ENCODE data around the gene ASB8. TPM values are rescaled to one million over a fixed set of nuclear protein-coding genes. Genes with fewer than 3 reads are reported as not detected.
A peak's percentile ranks its signal among the peaks of the same experiment; 100 is the strongest.
"Not testable (repeated sequence)": the region's sequence is repeated elsewhere in the genome, so short reads cannot be mapped to it uniquely, and the experiment has no call there.

ASB8 gene
- polyA plus RNA-seq, 1 donor from 2014 or later: 59.9 TPM

DNA sequence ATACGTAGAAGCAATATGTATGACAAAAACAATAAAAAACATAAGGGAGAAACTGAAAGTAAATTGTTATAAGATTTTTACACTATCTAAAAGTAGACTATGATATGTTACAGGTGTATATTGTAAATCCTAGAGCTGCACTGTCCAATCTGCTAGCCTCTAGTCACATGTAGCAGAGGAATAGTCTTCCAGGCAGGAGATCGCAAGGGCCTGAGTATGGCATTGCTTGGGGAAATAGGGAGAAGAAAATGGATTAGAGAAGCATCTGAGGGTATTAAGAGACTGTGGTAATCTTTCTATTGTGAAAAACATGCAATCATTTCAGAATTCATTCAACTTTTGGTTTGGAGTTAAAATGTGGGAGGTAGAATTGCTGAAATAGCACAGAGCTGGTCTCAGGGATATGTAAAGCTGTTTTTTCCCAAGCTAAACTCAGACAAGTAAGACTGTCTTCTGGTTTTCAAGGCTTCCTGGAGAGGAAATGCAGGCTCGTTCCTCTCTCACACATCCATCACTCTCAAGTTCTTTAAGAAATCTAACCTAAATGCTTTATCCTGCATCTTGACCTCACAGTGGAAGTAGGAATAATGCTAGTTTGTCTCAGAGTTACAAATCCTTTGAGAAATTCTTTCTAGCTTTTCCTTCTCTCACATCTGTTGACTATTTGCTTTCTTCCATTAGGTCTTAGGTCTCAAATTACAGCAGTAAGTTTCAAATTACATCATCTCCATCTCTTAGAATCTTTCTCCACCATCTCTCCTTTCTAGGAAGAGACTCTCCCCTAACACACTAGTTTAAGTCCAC is 18.5 kb upstream of the ASB8 start:
- Mint-ChIP-seq H3K27ac (no peak overlapping the region), H3K4me1 (peaks cover 0 to 2% (median 0%) of the 10 kb centered on the region in 3 donors), H3K36me3 (peaks cover 1% of the 10 kb centered on the region), H3K27me3 (peaks cover 11% of the 10 kb centered on the region), H3K4me3 (no peak overlapping the region), H3K9me3 (no peaks in the 10 kb centered on the region)

DNA sequence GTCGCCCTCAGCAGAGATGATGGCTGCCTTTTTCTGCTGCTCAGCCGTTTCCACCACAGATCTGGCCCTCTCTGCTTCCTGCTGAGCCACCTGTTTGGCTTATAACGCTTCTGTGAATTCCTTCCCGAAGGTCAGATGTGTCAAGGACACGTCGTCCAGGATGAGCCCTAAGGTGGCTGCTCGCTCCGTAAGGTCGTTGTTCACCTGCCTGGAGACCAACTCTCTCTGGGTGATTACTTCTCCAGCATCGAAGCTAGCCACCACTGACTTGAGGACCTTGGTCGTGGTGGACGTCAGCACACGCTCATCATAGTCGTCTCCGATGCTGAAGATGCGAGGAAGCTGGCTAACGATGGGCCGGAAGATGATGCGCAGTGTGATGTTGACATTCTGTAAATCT is 11.7 kb upstream of the ASB8 start:
- Mint-ChIP-seq H3K4me1 (peaks cover 0 to 6% (median 0%) of the 10 kb centered on the region in 3 donors), H3K36me3 (no peaks in the 10 kb centered on the region), H3K9me3 (no peaks in the 10 kb centered on the region), H3K27me3 (peaks cover 8% of the 10 kb centered on the region), H3K4me3 (no peak overlapping the region), H3K27ac (peak overlapping the region in 1 of 3 donors; percentile 19)

DNA sequence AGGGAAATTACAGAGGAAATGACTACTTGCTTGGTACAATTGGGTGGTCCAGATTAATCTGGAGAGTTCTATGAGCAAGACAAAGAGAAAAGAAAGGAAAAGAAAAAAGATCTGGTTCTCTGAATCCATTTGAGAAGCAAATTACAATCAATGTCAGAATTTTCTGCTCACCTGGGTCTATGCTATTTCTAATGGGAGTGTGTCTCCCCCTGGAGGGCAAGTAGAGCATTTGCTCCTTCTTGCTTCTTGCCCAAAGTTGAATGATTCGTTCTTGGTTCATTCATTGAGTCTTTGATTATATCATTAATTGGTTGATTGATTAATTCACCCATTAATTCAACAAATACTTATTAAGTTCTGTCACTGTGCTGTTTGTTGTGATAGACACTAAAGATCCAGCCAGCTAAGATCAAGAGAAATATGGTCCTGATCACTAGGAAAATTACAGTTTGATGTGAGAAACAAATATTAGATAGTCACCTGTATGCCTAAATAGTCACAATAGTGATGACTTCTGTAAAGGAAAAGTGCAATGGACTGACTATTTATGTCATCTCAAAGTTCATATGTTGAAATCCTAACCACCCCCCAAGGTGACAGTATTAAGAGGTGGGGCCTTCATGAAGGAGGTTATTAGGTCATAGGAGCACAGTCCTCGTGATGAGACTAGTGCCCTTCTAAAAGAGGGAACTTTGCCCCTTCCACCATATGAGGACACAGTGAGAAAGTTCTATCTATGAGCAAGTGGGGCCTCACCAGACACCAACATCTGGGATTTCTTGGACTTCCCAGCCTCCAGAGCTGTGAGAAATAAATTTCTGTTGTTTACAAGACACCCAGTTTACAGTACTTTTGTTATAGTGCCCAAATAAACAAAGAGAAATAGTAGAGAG is 8.0 kb upstream of the ASB8 start:
- Mint-ChIP-seq H3K36me3 (no peaks in the 10 kb centered on the region), H3K4me3 (no peak overlapping the region), H3K4me1 (peaks cover 0 to 4% (median 0%) of the 10 kb centered on the region in 3 donors), H3K9me3 (no peaks in the 10 kb centered on the region), H3K27me3 (peaks cover 8% of the 10 kb centered on the region), H3K27ac (no peak overlapping the region)

DNA sequence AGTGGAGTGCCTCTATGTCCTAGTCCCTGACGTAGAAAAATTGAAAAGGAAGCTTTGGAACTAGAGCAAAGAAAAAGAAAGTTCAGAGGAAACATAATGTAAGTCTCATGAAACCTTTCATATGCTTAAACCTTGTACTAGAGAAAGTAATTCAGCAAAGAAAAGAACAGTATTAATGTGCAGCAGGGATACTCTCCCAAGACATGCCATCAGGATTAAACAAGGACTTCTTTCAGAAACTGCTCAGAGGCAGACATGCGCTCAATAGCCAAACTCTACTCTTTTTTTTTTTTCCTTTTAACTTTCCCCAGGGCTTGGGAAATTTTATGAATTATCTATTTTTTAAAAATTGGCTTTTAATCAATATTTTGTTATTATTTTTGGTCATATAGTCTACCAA is 7.1 kb upstream of the ASB8 start:
- H3K9me3 Mint-ChIP-seq: no peaks in the 10 kb centered on the region
- H3K4me1 Mint-ChIP-seq: peaks cover 0 to 4% (median 0%) of the 10 kb centered on the region in 3 donors
- H3K27ac Mint-ChIP-seq: no peak overlapping the region
- peaks cover 8% of the 10 kb centered on the region for H3K27me3 Mint-ChIP-seq
- H3K4me3 Mint-ChIP-seq: no peak overlapping the region
- no peaks in the 10 kb centered on the region for H3K36me3 Mint-ChIP-seq

DNA sequence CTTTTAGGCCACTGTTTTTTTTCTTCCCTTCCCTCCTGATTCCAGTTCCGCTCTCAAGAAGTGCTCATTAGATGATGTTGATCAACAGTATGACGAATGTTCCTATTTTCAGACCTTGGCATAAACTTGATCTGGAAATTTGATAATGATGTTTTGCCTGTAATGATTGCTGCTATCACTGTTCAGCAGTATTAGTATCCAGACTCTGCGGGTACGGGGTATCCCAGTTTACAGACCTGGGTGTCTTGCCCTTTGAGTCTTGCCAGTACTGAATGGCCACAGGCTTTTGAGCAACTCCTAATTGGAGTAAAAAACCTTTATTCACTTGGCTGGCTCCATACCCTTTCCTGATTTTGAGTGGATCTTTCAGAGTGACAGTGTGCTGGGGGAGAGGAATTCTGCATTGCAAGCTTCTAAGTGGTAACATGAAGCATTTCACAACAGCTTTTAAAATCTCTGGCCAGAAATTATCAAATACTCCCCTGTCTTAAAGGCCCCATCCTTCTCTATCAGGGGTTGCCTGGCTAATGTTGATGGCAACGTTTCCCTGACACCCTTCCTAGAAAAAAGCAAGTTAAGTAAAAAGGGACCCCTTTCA is 5.9 kb upstream of the ASB8 start:
- peaks cover 8% of the 10 kb centered on the region for H3K27me3 Mint-ChIP-seq
- H3K4me1 Mint-ChIP-seq: peaks cover 4 to 6% (median 4%) of the 10 kb centered on the region in 3 donors
- no peaks in the 10 kb centered on the region for H3K9me3 Mint-ChIP-seq
- H3K4me3 Mint-ChIP-seq: no peak overlapping the region
- H3K36me3 Mint-ChIP-seq: no peaks in the 10 kb centered on the region
- H3K27ac Mint-ChIP-seq: peak overlapping the region in 1 of 3 donors; percentile 5

DNA sequence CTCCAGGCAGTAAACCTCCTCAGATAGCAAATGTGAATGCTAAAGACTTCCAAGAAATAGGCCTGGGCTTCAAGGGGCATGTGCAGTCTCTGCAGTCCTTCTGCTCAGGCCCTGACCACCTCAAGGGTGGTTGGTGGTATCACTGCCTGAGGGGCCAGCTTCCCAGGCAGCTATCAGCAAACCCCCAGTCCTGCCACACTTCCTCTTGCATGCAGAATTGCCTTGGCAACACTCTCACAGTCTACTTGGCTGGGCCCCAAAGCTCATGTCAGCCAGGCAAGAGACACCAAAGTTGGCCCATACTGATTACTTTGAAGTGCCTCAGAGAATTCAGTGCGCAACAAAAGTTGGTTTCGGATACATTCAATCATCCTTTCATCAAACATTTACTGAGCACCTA is 3.5 kb upstream of the ASB8 start:
- H3K27me3 Mint-ChIP-seq: peaks cover 4% of the 10 kb centered on the region
- peaks cover 1% of the 10 kb centered on the region for H3K36me3 Mint-ChIP-seq
- H3K27ac Mint-ChIP-seq: no peak overlapping the region
- peaks cover 14 to 17% (median 15%) of the 10 kb centered on the region in 3 donors for H3K4me1 Mint-ChIP-seq
- H3K4me3 Mint-ChIP-seq: no peak overlapping the region
- no peaks in the 10 kb centered on the region for H3K9me3 Mint-ChIP-seq

DNA sequence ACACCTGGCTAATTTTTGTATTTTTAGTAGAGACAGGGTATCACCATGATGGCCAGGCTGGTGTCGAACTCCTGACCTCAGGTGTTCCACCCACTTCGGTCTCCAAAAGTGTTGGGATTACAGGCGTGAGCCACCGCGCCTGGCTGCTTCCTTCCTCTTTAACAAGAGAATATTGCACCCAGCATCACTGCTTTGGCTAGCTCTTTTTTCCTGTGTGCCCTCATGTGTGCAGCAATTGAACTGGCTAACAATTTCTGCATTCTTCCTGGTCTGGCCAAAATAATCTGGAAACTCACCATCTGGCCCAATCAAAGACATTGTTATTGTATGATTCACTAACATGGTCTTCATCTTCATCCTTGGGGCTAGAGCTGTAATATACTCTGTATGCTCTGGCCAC is 2.7 kb upstream of the ASB8 start:
- Mint-ChIP-seq H3K4me1 (peaks cover 14 to 15% (median 15%) of the 10 kb centered on the region in 3 donors), H3K9me3 (no peaks in the 10 kb centered on the region), H3K27ac (no peak overlapping the region), H3K27me3 (peaks cover 2% of the 10 kb centered on the region), H3K4me3 (peak overlapping the region in 1 of 4 donors; percentile 28), H3K36me3 (peaks cover 1% of the 10 kb centered on the region)

DNA sequence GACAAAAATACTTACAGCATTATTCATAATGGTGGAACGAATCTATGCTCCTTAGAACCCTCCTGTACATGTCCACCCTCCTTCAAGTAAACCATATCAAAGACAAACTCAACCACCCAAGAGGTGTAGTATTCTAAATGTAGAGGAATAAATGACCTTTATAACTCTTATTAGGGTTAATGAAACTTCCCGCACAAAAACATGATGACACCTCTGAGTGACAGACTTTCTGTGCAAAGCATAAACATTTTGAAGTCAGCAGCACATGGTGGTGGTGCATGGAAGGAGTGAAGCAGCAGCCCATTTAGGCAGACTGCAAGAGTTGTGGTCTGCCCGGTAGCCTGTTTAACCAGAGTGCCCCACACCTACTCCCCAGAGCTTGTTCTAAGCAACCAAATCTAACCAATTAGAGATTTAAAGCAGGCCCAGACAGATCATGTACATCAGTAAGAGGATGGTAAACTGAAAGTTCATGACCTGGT is 615 bp upstream of the ASB8 start:
- Mint-ChIP-seq H3K9me3 (no peaks in the 10 kb centered on the region), H3K36me3 (peaks cover 1% of the 10 kb centered on the region), H3K4me1 (peaks cover 17 to 23% (median 22%) of the 10 kb centered on the region in 3 donors), H3K4me3 (peak overlapping the region; percentile 94 to 99 (median 96)), H3K27me3 (no peaks in the 10 kb centered on the region), H3K27ac (peak overlapping the region; percentile 84 to 98 (median 97))

DNA sequence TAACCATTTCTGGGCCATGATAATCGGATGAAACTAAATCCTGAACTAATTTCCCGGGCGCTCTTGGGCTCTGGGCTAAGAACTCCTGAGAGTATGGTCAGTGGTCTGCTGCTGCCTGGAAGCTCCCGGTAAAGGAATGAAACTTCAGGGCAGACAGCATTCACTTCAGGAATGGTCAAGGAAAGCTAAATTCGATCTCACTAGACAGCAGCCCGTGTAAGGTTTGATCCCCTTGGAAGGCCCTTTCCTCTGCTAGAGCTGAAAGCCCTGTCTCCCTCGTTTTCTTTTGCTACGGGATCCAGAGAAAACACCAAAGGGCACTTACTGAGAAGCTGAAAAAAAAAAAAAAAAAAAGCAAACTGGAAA is 680 bp downstream of the ASB8 start:
- Mint-ChIP-seq H3K27me3 (no peaks in the 10 kb centered on the region), H3K4me3 (peak overlapping the region; percentile 94 to 99 (median 96)), H3K9me3 (no peaks in the 10 kb centered on the region), H3K4me1 (peaks cover 17 to 28% (median 23%) of the 10 kb centered on the region in 3 donors), H3K36me3 (peaks cover 1% of the 10 kb centered on the region), H3K27ac (peak overlapping the region; percentile 84 to 98 (median 97))

DNA sequence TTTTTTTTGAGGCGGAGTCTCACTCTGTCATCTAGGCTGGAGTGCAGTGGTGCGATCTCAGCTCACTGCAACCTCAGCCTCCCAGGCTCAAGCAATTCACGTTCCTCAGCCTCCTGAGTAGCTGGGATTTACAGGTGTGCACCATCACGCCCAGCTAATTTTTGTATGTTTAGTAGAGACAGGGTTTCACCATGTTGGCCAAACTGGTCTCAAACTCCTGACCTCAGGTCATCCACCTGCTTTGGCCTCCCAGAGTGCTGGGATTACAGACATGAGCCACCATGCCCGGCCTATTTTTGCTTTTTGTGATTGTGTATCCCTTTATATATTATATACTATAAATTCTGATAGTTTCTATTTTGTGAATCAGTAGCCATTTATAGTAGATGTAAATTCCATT is 1.5 kb downstream of the ASB8 start:
- peak overlapping the region; percentile 16 to 94 (median 36) for H3K4me3 Mint-ChIP-seq
- not testable (repeated sequence) for H3K9me3 Mint-ChIP-seq, H3K27me3 Mint-ChIP-seq, H3K36me3 Mint-ChIP-seq, H3K27ac Mint-ChIP-seq
- H3K4me1 Mint-ChIP-seq: peaks cover 18 to 28% (median 23%) of the 10 kb centered on the region in 3 donors

DNA sequence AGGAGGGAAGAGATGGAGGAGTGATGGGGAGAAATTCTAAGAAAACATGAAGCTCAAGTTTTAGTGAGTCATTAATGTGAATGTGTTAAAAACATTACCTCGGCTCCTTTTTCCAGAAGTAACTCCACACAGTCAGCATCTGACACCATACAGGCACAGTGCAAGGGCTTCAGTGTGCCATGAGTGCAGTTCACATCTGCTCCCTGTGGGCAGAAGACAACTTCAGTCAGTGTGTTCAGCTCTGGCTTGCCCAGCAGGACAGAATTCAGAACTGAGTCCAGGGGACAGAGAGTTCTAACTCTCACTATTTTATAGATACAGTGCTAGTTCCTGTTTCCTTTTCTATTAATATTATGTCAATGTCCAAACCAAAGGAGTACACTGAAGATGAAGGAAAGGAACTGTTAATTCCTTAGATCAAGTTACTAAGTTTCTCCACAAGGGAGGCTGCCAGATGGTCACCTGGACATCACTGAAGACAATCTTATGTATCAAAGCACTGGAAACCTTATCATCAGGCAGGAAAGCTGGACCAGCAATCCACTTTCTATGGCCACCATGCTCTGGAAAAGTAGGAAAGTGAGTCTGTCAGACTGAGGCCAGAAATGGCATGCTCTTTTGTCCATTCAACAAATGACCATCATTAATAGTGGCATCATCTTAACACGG is 6.1 kb downstream of the ASB8 start:
- no peak overlapping the region for H3K4me3 Mint-ChIP-seq
- H3K9me3 Mint-ChIP-seq: no peaks in the 10 kb centered on the region
- H3K27ac Mint-ChIP-seq: no peak overlapping the region
- peaks cover 7 to 17% (median 8%) of the 10 kb centered on the region in 3 donors for H3K4me1 Mint-ChIP-seq
- H3K36me3 Mint-ChIP-seq: no peaks in the 10 kb centered on the region
- H3K27me3 Mint-ChIP-seq: no peaks in the 10 kb centered on the region

DNA sequence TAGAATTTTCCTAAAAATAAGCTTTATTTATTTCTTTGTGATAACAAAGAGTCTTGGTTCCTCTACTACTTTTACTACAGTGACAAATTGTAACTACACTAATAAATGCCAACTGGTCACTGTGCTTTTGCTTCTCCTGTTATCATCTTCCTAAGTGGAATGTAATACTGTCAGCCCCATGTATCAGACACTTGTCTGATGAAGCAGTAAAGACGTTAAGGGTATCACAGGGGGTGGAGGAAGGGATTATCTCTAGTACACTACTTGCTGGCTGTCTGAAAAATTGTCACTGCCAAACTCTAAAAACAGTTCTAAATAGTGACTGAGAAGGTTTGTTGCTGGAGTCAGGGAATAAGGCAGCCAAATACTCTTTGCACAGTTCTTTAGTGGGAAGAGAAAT is 11.3 kb downstream of the ASB8 start:
- H3K4me3 Mint-ChIP-seq: no peak overlapping the region
- H3K27me3 Mint-ChIP-seq: no peaks in the 10 kb centered on the region
- peaks cover 0 to 4% (median 0%) of the 10 kb centered on the region in 3 donors for H3K4me1 Mint-ChIP-seq
- H3K36me3 Mint-ChIP-seq: peaks cover 3% of the 10 kb centered on the region
- H3K9me3 Mint-ChIP-seq: no peaks in the 10 kb centered on the region
- H3K27ac Mint-ChIP-seq: no peak overlapping the region

DNA sequence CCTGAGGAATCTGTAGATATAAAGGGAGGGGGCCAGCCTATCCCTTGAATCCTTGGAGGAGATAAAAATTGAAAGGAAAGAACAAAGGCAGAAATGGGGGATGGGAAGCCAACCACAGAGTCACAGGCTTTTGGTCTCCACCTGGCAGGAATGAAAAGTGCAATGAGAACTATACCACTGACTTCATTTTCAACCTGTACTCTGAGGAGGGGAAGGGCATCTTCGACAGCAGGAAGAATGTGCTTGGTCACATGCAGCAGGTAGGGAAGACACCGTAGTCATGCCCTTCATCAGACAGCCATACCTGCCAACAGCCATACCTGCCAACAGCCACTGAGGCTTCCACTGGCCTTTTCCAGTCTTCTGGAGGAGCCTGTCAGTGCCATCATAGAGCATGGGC is 13.4 kb downstream of the ASB8 start:
- Mint-ChIP-seq H3K9me3 (no peaks in the 10 kb centered on the region), H3K27me3 (no peaks in the 10 kb centered on the region), H3K4me1 (no peaks in the 10 kb centered on the region), H3K36me3 (peaks cover 6% of the 10 kb centered on the region), H3K4me3 (no peak overlapping the region), H3K27ac (peak overlapping the region in 1 of 3 donors; percentile 96)

DNA sequence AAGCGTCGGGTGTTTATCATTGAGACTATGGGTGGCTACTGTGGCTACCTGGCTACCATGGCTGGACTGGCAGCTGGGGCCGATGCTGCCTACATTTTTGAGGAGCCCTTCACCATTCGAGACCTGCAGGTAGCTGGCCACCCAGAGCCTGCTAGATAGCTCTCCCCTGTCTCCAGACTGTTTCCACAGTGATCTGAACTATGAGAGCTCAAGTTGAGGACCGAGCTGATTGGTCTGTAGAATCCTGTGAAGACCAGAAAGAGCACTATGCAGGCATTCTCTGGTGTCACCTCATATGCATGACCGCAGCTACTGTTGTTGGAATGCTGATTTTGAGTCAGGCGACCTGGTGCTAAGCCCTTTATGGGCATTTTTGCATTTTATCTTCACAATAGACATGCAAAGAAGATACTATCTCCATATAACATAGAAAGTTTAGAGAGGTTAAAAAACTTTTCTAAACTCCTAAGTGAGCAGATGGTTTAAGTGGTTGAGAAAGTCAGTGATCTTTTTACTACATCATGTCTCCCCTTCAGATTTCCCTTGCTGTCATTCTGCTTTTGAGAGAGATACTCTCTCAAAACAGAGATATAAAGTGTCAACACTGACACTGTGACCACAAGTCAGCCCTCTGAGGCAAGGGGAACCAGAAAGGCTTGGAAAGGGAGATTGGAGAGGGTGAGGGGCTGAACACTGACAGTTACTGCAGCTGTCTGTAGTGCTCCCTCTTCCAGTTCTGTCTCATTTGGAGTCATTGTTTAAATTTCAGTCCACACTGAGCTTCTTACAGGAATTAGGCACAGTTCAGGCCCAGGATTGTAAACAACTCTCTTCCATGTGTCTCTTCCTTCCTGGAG is 14.3 kb downstream of the ASB8 start:
- H3K27ac Mint-ChIP-seq: no peak overlapping the region
- H3K4me3 Mint-ChIP-seq: no peak overlapping the region
- no peaks in the 10 kb centered on the region for H3K27me3 Mint-ChIP-seq
- no peaks in the 10 kb centered on the region for H3K9me3 Mint-ChIP-seq
- H3K36me3 Mint-ChIP-seq: peaks cover 6% of the 10 kb centered on the region
- no peaks in the 10 kb centered on the region for H3K4me1 Mint-ChIP-seq
